HEK293 (cell line): Measurements from ENCODE around the gene BDP1.
"Not testable (repeated sequence)": the region's sequence is repeated elsewhere in the genome, so short reads cannot be mapped to it uniquely, and the experiment has no call there.

Source experiments
- CTCF ChIA-PET: fragments of 350-600 bp; formaldehyde crosslinking; extraction: SDS; loops from one replicate; lab custom pipeline; 2021; ENCODE audit warnings: antibody characterized with exemption; lab: Yijun Ruan, JAX
- POLR2A ChIA-PET: fragments of 300-600 bp; formaldehyde crosslinking; extraction: SDS; loops from one replicate; lab custom pipeline; 2020; ENCODE audit warnings: antibody characterized with exemption, inconsistent platforms; lab: Yijun Ruan, JAX
- H3K27ac ChIP-seq: fragments of 200-500 bp; sonication (Bioruptor generic); 2 replicates; pipeline ENCODE4 v1.5.1; 2014; ENCODE audit warnings: low read depth, low read length, control low read depth, inconsistent platforms; ENCODE audit errors: extremely low read depth
- H3K36me3 ChIP-seq, 2 experiments: fragments of 200-500 bp in 1 of 2; sonication (Bioruptor generic) in 1 of 2; 1 replicate in 1 of 2; 2 replicates in 1 of 2; pipeline ENCODE4 v1.5.1; 2014 to 2017; ENCODE audit warnings: inconsistent platforms in 2 of 2, low read length in 2 of 2; ENCODE audit not compliant: control insufficient read depth in 2 of 2, insufficient read depth in 1 of 2
- H3K4me1 ChIP-seq: fragments of 200-500 bp; sonication (Bioruptor generic); 2 replicates; pipeline ENCODE4 v1.5.1; 2014; ENCODE audit warnings: mild to moderate bottlenecking, low read length, inconsistent platforms; ENCODE audit not compliant: control insufficient read depth, insufficient read depth
- H3K4me3 ChIP-seq: 2 replicates; pipeline ENCODE4 v1.5.1; 2011; ENCODE audit warnings: low read depth, mild to moderate bottlenecking, control low read depth, low read length, moderate library complexity
- H3K9me3 ChIP-seq: fragments of 200-500 bp; sonication (Bioruptor generic); 2 replicates; pipeline ENCODE4 v1.5.1; 2014; ENCODE audit warnings: low read depth, low read length, inconsistent platforms; ENCODE audit not compliant: control insufficient read depth, insufficient read depth
- EGR2 ChIP-seq: fragments of 450-650 bp; formaldehyde crosslinking; IDR thresholded peaks from 2 replicates; pipeline ENCODE4 v1.5.1; 2016; ENCODE audit warnings: low read depth, missing biosample characterization, missing genetic modification characterization
- GLIS1 ChIP-seq: fragments of 450-650 bp; formaldehyde crosslinking; IDR thresholded peaks from 2 replicates; pipeline ENCODE4 v1.5.1; 2016; ENCODE audit warnings: missing biosample characterization, missing genetic modification characterization
- GLIS2 ChIP-seq: fragments of 450-650 bp; formaldehyde crosslinking; IDR thresholded peaks from 2 replicates; pipeline ENCODE4 v1.5.1; 2016; ENCODE audit warnings: missing biosample characterization, missing genetic modification characterization
- HOXD13 ChIP-seq: sonication (generic); formaldehyde crosslinking; IDR thresholded peaks from 2 replicates; pipeline ENCODE4 v1.8.0; 2022; ENCODE audit warnings: missing genetic modification reagents, borderline replicate concordance
- MEIS1 ChIP-seq: sonication (generic); formaldehyde crosslinking; IDR thresholded peaks from 2 replicates; pipeline ENCODE4 v1.8.1; 2022; ENCODE audit warnings: missing genetic modification reagents, mild to moderate bottlenecking, borderline replicate concordance
- PRDM1 ChIP-seq: fragments of 450-650 bp; formaldehyde crosslinking; IDR thresholded peaks from 2 replicates; pipeline ENCODE4; 2016; ENCODE audit warnings: missing biosample characterization, missing genetic modification characterization
- ZBTB48 ChIP-seq: fragments of 450-650 bp; formaldehyde crosslinking; IDR thresholded peaks from 2 replicates; pipeline ENCODE4 v1.5.1; 2016; ENCODE audit warnings: missing biosample characterization, missing genetic modification characterization
- ZFHX2 ChIP-seq: fragments of 450-650 bp; formaldehyde crosslinking; conservative IDR thresholded peaks from 2 replicates; pipeline ENCODE4 v1.5.1; 2016; ENCODE audit warnings: missing biosample characterization, missing genetic modification characterization
- ZNF121 ChIP-seq: fragments of 450-650 bp; formaldehyde crosslinking; IDR thresholded peaks from 2 replicates; pipeline ENCODE4 v1.5.1; 2016; ENCODE audit warnings: missing biosample characterization, missing genetic modification characterization
- ZNF146 ChIP-seq: fragments of 450-650 bp; formaldehyde crosslinking; IDR thresholded peaks from 2 replicates; pipeline ENCODE4 v1.5.1; 2016; ENCODE audit warnings: missing biosample characterization, missing genetic modification characterization
- ZNF184 ChIP-seq: fragments of 450-650 bp; IDR thresholded peaks from 2 replicates; pipeline ENCODE4 v1.5.1; 2018; ENCODE audit warnings: missing biosample characterization, mild to moderate bottlenecking, missing genetic modification characterization
- ZNF221 ChIP-seq: fragments of 450-650 bp; formaldehyde crosslinking; IDR thresholded peaks from 2 replicates; pipeline ENCODE4 v1.5.1; 2017; ENCODE audit warnings: missing biosample characterization, missing genetic modification characterization, borderline replicate concordance
- ZNF223 ChIP-seq: fragments of 450-650 bp; formaldehyde crosslinking; IDR thresholded peaks from 2 replicates; pipeline ENCODE4 v1.5.1; 2016; ENCODE audit warnings: missing biosample characterization, missing genetic modification characterization
- ZNF335 ChIP-seq: fragments of 450-650 bp; formaldehyde crosslinking; conservative IDR thresholded peaks from 2 replicates; pipeline ENCODE4 v1.5.1; 2016; ENCODE audit warnings: missing biosample characterization, missing genetic modification characterization
- ZNF621 ChIP-seq: fragments of 450-650 bp; formaldehyde crosslinking; IDR thresholded peaks from 2 replicates; pipeline ENCODE4 v1.5.1; 2017; ENCODE audit warnings: missing biosample characterization, missing genetic modification characterization
- ZNF654 ChIP-seq: fragments of 450-650 bp; formaldehyde crosslinking; IDR thresholded peaks from 2 replicates; pipeline ENCODE4 v1.5.1; 2016; ENCODE audit warnings: low read depth, missing biosample characterization, missing genetic modification characterization
- ZNF658 ChIP-seq: fragments of 450-650 bp; formaldehyde crosslinking; IDR thresholded peaks from 2 replicates; pipeline ENCODE4; 2016; ENCODE audit warnings: missing biosample characterization, missing genetic modification characterization
- ZNF660 ChIP-seq: fragments of 450-650 bp; IDR thresholded peaks from 2 replicates; pipeline ENCODE4 v1.5.1; 2018; ENCODE audit warnings: missing biosample characterization, mild to moderate bottlenecking, missing genetic modification characterization
- ZNF785 ChIP-seq: fragments of 450-650 bp; formaldehyde crosslinking; IDR thresholded peaks from 2 replicates; pipeline ENCODE4 v1.5.1; 2016; ENCODE audit warnings: missing biosample characterization, missing genetic modification characterization
- ZNF792 ChIP-seq: fragments of 450-650 bp; formaldehyde crosslinking; IDR thresholded peaks from 2 replicates; pipeline ENCODE4 v1.5.1; 2016; ENCODE audit warnings: missing biosample characterization, missing genetic modification characterization
- ZSCAN30 ChIP-seq: fragments of 450-650 bp; IDR thresholded peaks from 2 replicates; pipeline ENCODE4 v1.5.1; 2018; ENCODE audit warnings: missing biosample characterization, mild to moderate bottlenecking, missing genetic modification characterization, moderate library complexity
- TF ChIP-seq, protein P1 (sequence below): fragments of 450-650 bp; formaldehyde crosslinking; IDR thresholded peaks from 2 replicates; pipeline ENCODE4 v1.5.1; 2017; ENCODE audit warnings: missing biosample characterization, missing genetic modification characterization
- TF ChIP-seq, protein P2 (sequence below): fragments of 450-650 bp; formaldehyde crosslinking; IDR thresholded peaks from 2 replicates; pipeline ENCODE4 v1.5.1; 2016; ENCODE audit warnings: missing biosample characterization, missing genetic modification characterization
- TF ChIP-seq, protein P3 (sequence below): fragments of 450-650 bp; formaldehyde crosslinking; IDR thresholded peaks from 2 replicates; pipeline ENCODE4 v1.5.0; 2017; ENCODE audit warnings: missing biosample characterization, missing genetic modification characterization, borderline replicate concordance

Gene BDP1

DNA sequence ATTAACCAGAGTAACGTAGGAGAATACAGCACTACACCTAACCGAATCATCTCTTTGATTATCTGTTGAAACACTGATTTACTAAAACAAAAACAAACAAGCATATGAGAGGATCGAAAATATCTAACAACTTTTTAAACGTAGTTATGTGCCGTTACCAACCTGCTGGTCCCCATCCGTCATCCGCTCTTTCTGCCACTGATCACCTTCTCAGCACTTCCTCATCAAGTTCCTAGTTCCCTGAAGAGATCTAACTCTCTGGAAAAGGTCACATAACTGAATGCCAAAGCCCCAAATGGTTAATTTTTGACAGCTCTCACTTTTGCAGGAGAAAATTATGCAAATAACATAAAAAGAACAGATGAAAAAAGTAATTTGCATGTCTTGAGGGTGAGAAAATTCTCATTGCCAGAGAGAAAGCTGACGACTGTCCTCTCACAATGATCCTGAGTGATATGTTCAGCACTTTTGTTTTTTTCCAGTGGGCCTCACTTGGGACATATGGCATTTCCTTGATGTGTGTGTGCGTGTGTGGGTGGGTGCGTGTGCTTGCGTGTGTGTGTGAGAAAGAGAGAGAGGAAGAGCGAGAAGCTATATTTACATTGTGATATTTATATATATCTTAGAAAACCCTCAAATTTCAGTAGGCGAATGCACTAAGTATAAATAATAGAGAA lies 8.8 kb upstream of the BDP1 start:
- TF ChIP-seq EGR2 (tag by site-specific recombination) (peak; percentile 50), ZNF335 (peak; percentile 3; the same call in 1 of the 2 replicates), PRDM1 (tag by site-specific recombination) (peak; percentile 42; the same call in 1 of the 2 replicates), ZFHX2 (tag by site-specific recombination) (peak; percentile 52)
- TF ChIP-seq, protein P1, sequence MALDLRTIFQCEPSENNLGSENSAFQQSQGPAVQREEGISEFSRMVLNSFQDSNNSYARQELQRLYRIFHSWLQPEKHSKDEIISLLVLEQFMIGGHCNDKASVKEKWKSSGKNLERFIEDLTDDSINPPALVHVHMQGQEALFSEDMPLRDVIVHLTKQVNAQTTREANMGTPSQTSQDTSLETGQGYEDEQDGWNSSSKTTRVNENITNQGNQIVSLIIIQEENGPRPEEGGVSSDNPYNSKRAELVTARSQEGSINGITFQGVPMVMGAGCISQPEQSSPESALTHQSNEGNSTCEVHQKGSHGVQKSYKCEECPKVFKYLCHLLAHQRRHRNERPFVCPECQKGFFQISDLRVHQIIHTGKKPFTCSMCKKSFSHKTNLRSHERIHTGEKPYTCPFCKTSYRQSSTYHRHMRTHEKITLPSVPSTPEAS (tag by site-specific recombination), result peak; percentile 25; the same call in 1 of the 2 replicates
- not testable (repeated sequence) for H3K27ac ChIP-seq

DNA sequence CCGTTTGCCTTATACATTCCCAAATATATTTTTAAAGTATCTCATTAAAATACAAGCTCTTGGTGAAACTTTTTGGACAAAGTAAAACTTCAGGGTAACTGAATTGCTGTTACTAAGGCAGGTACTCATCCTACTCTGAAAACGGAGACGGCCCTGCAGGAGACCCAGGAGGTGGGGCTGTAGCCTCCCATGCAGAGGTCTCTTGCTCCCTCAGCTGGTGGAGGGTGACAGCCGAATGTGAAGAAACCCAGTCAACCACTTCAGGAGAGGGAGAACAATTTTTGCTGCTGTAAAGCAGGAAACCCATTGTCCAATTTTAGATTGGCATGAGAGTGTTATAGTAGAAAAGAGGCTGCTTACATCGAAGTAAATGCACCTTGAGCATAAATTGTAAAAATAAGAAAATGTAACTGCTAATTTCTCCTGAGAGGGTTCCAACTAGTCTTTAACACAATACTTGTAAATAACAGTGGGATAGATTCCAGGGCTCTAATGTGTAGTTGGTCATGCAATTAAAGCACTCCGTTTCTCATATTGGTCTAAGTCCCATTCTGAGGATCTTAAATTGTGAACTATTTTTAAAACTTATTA lies 8.1 kb upstream of the BDP1 start:
- H3K36me3 ChIP-seq, H3K4me1 ChIP-seq, POLR2A ChIA-PET, H3K9me3 ChIP-seq, H3K4me3 ChIP-seq, H3K27ac ChIP-seq: not testable (repeated sequence)
- CTCF ChIA-PET, result interaction anchor here (1.5 kb wide), 1 partner anchor 310 kb away, joined by 4 read pairs; no protein-coding TSS in a partner anchor
- peak; percentile 80 for TF ChIP-seq ZNF660 (tag by site-specific recombination)
- TF ChIP-seq ZNF654 (tag by site-specific recombination), result peak; percentile 90
- TF ChIP-seq GLIS2 (tag by site-specific recombination), result peak; percentile 76
- peak; percentile 58 for TF ChIP-seq GLIS1 (tag by site-specific recombination)
- TF ChIP-seq, protein P2, sequence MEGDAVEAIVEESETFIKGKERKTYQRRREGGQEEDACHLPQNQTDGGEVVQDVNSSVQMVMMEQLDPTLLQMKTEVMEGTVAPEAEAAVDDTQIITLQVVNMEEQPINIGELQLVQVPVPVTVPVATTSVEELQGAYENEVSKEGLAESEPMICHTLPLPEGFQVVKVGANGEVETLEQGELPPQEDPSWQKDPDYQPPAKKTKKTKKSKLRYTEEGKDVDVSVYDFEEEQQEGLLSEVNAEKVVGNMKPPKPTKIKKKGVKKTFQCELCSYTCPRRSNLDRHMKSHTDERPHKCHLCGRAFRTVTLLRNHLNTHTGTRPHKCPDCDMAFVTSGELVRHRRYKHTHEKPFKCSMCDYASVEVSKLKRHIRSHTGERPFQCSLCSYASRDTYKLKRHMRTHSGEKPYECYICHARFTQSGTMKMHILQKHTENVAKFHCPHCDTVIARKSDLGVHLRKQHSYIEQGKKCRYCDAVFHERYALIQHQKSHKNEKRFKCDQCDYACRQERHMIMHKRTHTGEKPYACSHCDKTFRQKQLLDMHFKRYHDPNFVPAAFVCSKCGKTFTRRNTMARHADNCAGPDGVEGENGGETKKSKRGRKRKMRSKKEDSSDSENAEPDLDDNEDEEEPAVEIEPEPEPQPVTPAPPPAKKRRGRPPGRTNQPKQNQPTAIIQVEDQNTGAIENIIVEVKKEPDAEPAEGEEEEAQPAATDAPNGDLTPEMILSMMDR (tag by site-specific recombination), result peak; percentile 61

More for the DNA sequence above, 8.8 kb upstream of the BDP1 start:
- H3K4me3 ChIP-seq, H3K36me3 ChIP-seq, H3K4me1 ChIP-seq, H3K9me3 ChIP-seq, POLR2A ChIA-PET: not testable (repeated sequence)
- CTCF ChIA-PET, result interaction anchor here (1.5 kb wide), 1 partner anchor 311 kb away, joined by 4 read pairs; no protein-coding TSS in a partner anchor

- Histone ChIP-seq H3K4me3 (no peak overlapping the region), H3K4me1 (no peaks in the 10 kb centered on the region; the same call in 1 of the 2 replicates), H3K27ac (no peak overlapping the region), H3K9me3 (no peaks in the 10 kb centered on the region), H3K36me3 (no peaks in the 10 kb centered on the region)
- ChIA-PET POLR2A (no interaction called here), CTCF (interaction anchor here (0.6 kb wide), 1 partner anchor 1711 kb away, joined by 4 read pairs; no protein-coding TSS in a partner anchor)
- TF ChIP-seq ZNF146 (tag by site-specific recombination) (no peak), ZNF221 (tag by site-specific recombination) (no peak), ZNF121 (tag by site-specific recombination) (no peak), ZNF621 (tag by site-specific recombination) (no peak), ZNF792 (tag by site-specific recombination) (no peak), ZNF658 (tag by site-specific recombination) (no peak), MEIS1 (CRISPR knock-in tag) (no peak), ZNF785 (tag by site-specific recombination) (no peak), ZNF184 (tag by site-specific recombination) (no peak), HOXD13 (CRISPR knock-in tag) (no peak), ZSCAN30 (tag by site-specific recombination) (no peak), ZBTB48 (tag by site-specific recombination) (no peak), ZNF223 (tag by site-specific recombination) (no peak)
- TF ChIP-seq, protein P3, sequence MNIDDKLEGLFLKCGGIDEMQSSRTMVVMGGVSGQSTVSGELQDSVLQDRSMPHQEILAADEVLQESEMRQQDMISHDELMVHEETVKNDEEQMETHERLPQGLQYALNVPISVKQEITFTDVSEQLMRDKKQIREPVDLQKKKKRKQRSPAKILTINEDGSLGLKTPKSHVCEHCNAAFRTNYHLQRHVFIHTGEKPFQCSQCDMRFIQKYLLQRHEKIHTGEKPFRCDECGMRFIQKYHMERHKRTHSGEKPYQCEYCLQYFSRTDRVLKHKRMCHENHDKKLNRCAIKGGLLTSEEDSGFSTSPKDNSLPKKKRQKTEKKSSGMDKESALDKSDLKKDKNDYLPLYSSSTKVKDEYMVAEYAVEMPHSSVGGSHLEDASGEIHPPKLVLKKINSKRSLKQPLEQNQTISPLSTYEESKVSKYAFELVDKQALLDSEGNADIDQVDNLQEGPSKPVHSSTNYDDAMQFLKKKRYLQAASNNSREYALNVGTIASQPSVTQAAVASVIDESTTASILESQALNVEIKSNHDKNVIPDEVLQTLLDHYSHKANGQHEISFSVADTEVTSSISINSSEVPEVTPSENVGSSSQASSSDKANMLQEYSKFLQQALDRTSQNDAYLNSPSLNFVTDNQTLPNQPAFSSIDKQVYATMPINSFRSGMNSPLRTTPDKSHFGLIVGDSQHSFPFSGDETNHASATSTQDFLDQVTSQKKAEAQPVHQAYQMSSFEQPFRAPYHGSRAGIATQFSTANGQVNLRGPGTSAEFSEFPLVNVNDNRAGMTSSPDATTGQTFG (tag by site-specific recombination), result no peak
Observed at GRCh38 chr5:71452876-71453275, 2.6 kb upstream of the BDP1 start.
